Measurements from ENCODE around the gene BMP7. TPM values are rescaled to one million over a fixed set of nuclear protein-coding genes. Genes with fewer than 3 reads are reported as not detected.

Gene BMP7
- total and polyA plus RNA-seq, 2 donors (not counting 3 experiments of a cell fraction or from before 2014, with no cell fraction given) = not detected

DNA sequence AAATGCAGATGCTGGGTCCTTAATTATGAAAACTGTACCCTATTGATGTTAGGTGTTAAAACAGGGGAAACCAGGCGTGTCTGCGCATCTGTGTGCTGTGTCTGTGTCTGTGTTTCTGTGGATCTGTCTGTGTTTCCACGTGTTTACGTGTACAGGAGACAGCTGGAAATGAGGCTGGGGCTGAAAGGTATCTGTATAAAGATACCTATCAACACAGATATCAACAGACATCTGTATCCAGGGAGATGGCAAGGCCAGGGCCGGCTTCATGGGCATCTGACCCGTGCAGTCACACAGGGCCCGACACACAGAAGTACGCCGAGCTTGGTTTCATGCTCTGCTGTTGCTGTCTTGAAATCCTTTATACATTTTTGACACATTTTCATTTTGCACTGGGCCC is 48.6 kb downstream of the BMP7 start:
- BruUV-seq (replicated peaks) = no TSS peak
- Histone ChIP-seq H3K9me3 (replicated peaks; ENCODE audit: control insufficient read depth, insufficient read depth, low read length) (no peaks in the 10 kb centered on the region), H3K4me1 (ENCODE audit: control insufficient read depth, extremely low read depth, insufficient read depth, low read length) (no peaks in the 10 kb centered on the region), H3K27me3 (ENCODE audit: control insufficient read depth in 2 of 2, insufficient read depth in 2 of 2, low read length in 2 of 2) (no peaks in the 10 kb centered on the region), H2AFZ (ENCODE audit: low read depth, low read length) (no peak overlapping the region), H3K27ac (ENCODE audit: insufficient read depth, low read depth, low read length) (no peak overlapping the region), H3K9ac (replicated peaks; ENCODE audit: extremely low read depth, insufficient read depth, low read length) (no peak overlapping the region), H3K4me3 (replicated peaks in 1 of 3; ENCODE audit: insufficient read depth in 1 of 3, low read depth in 1 of 3, low read length in 3 of 3) (no peak overlapping the region), H4K20me1 (replicated peaks; ENCODE audit: control insufficient read depth, extremely low read depth, insufficient read depth, low read length) (no peaks in the 10 kb centered on the region), H3K36me3 (ENCODE audit: control insufficient read depth in 2 of 2, extremely low read depth in 1 of 2, insufficient read depth in 2 of 2, low read length in 2 of 2) (no peaks in the 10 kb centered on the region), H3K9me1 (replicated peaks; ENCODE audit: control insufficient read depth, extremely low read depth, insufficient read depth, low read length) (no peaks in the 10 kb centered on the region), H3K4me2 (ENCODE audit: insufficient read depth, low read length) (no peak overlapping the region), H3K79me2 (ENCODE audit: control insufficient read depth, insufficient read depth, low read length) (no peaks in the 10 kb centered on the region)
- intact Hi-C loops (cut with micrococcal nuclease) (no loop called here), dilution Hi-C loops (cut with MboI; ENCODE audit: extremely low pct_ligation_motif_present, low sequenced_read_pairs) (no loop called here)
- no peak for FAIRE-seq
- TF ChIP-seq, protein P1, sequence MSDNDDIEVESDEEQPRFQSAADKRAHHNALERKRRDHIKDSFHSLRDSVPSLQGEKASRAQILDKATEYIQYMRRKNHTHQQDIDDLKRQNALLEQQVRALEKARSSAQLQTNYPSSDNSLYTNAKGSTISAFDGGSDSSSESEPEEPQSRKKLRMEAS (IDR thresholded peaks at IDR 0.05; ENCODE audit: insufficient read depth, insufficient read length) = no peak
- TF ChIP-seq GATA2 (IDR thresholded peaks at IDR 0.05; ENCODE audit: insufficient read depth, insufficient read length, low read depth, low read length) = no peak
- no peak for TF ChIP-seq POLR2A (IDR thresholded peaks at IDR 0.05; ENCODE audit: low read depth, low read length)
- TF ChIP-seq FOS (IDR thresholded peaks at IDR 0.05; ENCODE audit: borderline replicate concordance, insufficient read depth, low read length) = no peak
- no peak for TF ChIP-seq JUN (IDR thresholded peaks at IDR 0.05; ENCODE audit: borderline replicate concordance, insufficient read depth, insufficient read length, low read depth)
- TF ChIP-seq, protein P2, sequence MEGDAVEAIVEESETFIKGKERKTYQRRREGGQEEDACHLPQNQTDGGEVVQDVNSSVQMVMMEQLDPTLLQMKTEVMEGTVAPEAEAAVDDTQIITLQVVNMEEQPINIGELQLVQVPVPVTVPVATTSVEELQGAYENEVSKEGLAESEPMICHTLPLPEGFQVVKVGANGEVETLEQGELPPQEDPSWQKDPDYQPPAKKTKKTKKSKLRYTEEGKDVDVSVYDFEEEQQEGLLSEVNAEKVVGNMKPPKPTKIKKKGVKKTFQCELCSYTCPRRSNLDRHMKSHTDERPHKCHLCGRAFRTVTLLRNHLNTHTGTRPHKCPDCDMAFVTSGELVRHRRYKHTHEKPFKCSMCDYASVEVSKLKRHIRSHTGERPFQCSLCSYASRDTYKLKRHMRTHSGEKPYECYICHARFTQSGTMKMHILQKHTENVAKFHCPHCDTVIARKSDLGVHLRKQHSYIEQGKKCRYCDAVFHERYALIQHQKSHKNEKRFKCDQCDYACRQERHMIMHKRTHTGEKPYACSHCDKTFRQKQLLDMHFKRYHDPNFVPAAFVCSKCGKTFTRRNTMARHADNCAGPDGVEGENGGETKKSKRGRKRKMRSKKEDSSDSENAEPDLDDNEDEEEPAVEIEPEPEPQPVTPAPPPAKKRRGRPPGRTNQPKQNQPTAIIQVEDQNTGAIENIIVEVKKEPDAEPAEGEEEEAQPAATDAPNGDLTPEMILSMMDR (IDR thresholded peaks at IDR 0.05; ENCODE audit: extremely low read depth in 1 of 2, insufficient read depth in 1 of 2, low read depth in 1 of 2, low read length in 2 of 2) = no peak
- no peak for TF ChIP-seq MYC (IDR thresholded peaks at IDR 0.05; ENCODE audit: low read depth, low read length)
- TF ChIP-seq EZH2 (IDR thresholded peaks at IDR 0.05; ENCODE audit: borderline replicate concordance, low read depth, low read length, severe bottlenecking) = no peak
- TF ChIP-seq POLR2AphosphoS5 (IDR thresholded peaks at IDR 0.05; ENCODE audit: insufficient read depth, low read depth, low read length) = no peak
- CTCF ChIA-PET = no interaction called here
- POLR2A ChIA-PET = no interaction called here
- no peak for DNase-seq (ENCODE audit: low read depth, low spot score)

All from endothelial cell of umbilical vein (primary cell).